Natural killer cell (primary cell): ENCODE results near the gene TMEM132D. TPM values are rescaled to one million over a fixed set of nuclear protein-coding genes. Genes with fewer than 3 reads are reported as not detected.

Experiments
- ATAC-seq, 3 donors: fragments of 150-1000 bp in 2 of 3; fragments of 200-7000 bp in 1 of 3; cut with Tn5 transposase; 1 replicate in 1 of 3; 2 replicates in 2 of 3; pipeline ENCODE4 v1.10.0; 2021; ENCODE audit warnings: mild to moderate bottlenecking in 2 of 3, moderate library complexity in 2 of 3
- DNase-seq, 2 donors: peaks; one replicate each; pipeline versions ENCODE4 v3.0.0 to v3.0.0-alpha.2; 2013 to 2021; ENCODE audit warnings: mixed read lengths in 1 of 2
- H3K27ac ChIP-seq: one replicate; pipeline ENCODE4 v1.5.1; 2013; ENCODE audit warnings: mild to moderate bottlenecking, low read length
- H3K27me3 ChIP-seq: one replicate; pipeline ENCODE4 v1.6.1; 2013; ENCODE audit warnings: low read length; ENCODE audit not compliant: control insufficient read depth, insufficient read depth
- H3K36me3 ChIP-seq: one replicate; pipeline ENCODE4 v1.6.1; 2013; ENCODE audit warnings: low read length; ENCODE audit not compliant: control insufficient read depth, insufficient read depth
- H3K4me1 ChIP-seq: one replicate; pipeline ENCODE4 v1.6.1; 2013; ENCODE audit warnings: low read length; ENCODE audit not compliant: control insufficient read depth, insufficient read depth
- H3K4me3 ChIP-seq: one replicate; pipeline ENCODE4 v1.5.1; 2013; ENCODE audit warnings: low read length
- H3K9me3 ChIP-seq: one replicate; pipeline ENCODE4 v1.6.1; 2013; ENCODE audit warnings: low read length; ENCODE audit not compliant: control insufficient read depth, insufficient read depth
- H3K27ac Mint-ChIP-seq, 2 donors: one replicate each; pipeline ENCODE4 v1.8.0; 2022; ENCODE audit warnings: mild to moderate bottlenecking in 2 of 2, mixed read lengths in 2 of 2, moderate library complexity in 1 of 2
- H3K27me3 Mint-ChIP-seq, 2 donors: one replicate each; pipeline ENCODE4 v1.8.0; 2022; ENCODE audit warnings: low read depth in 2 of 2, mixed read lengths in 2 of 2
- H3K36me3 Mint-ChIP-seq: one replicate; pipeline ENCODE4 v1.8.0; 2022; ENCODE audit warnings: mixed read lengths
- H3K4me1 Mint-ChIP-seq, 2 donors: one replicate each; pipeline ENCODE4 v1.8.0; 2022; ENCODE audit warnings: mixed read lengths in 2 of 2
- H3K4me3 Mint-ChIP-seq: one replicate; pipeline ENCODE4 v1.8.0; 2022; ENCODE audit warnings: mild to moderate bottlenecking, moderate library complexity, mixed read lengths
- H3K9me3 Mint-ChIP-seq, 2 donors: one replicate each; pipeline ENCODE4 v1.8.0; 2022; ENCODE audit warnings: mixed read lengths in 2 of 2
- CTCF ChIP-seq: fragments of 200-600 bp; IDR thresholded peaks from one replicate; pipeline ENCODE4 v1.8.0; 2022; ENCODE audit warnings: antibody characterized with exemption
- whole genome bisulfite sequencing: methylation state at CpG from one replicate; pipeline ENCODE4 v1.1.7; 2013; ENCODE audit warnings: missing lambda C conversion rate; ENCODE audit not compliant: insufficient coverage; 5-methylcytosine and 5-hydroxymethylcytosine counted together
- intact Hi-C: fragments of 100-400 bp; cut with micrococcal nuclease; formaldehyde crosslinking; loops from one replicate; pipeline ENCODE4 v1.14.2; 2022
- total RNA-seq, 4 donors: library from RNA; stranded (reverse); fragments of 120-200 nt in 1 of 4; gene quantifications; one replicate each; pipeline versions ENCODE4 v1.2.3 to v1.2.4, GENCODE V29; 2013 to 2022

The TMEM132D gene
- total RNA-seq, 3 donors from 2014 or later (not counting 1 experiment from before 2014, with no cell fraction given): not detected

GRCh38 chr12:129401572-129401971 is 502.3 kb downstream of the TMEM132D start:
- Histone ChIP-seq H3K4me3 (no peak overlapping the region), H3K4me1 (no peaks in the 10 kb centered on the region), H3K27me3 (no peaks in the 10 kb centered on the region), H3K36me3 (no peaks in the 10 kb centered on the region), H3K27ac (no peak overlapping the region), H3K9me3 (no peaks in the 10 kb centered on the region)
- no peak for TF ChIP-seq CTCF
- Mint-ChIP-seq H3K4me3 (no peak overlapping the region), H3K9me3 (peaks cover 0 to 2% of the 10 kb centered on the region in 2 donors), H3K4me1 (no peaks in the 10 kb centered on the region), H3K27me3 (peaks cover 6% of the 10 kb centered on the region in 2 donors), H3K27ac (no peak overlapping the region), H3K36me3 (no peaks in the 10 kb centered on the region)
- intact Hi-C loops: no loop called here
- ATAC-seq (no peak), DNase-seq (no peak)
- 95% methylated on average over 4 of the region's 4 CpGs for WGBS

- H3K36me3 Mint-ChIP-seq: no peaks in the 10 kb centered on the region
- H3K27me3 ChIP-seq: no peaks in the 10 kb centered on the region
- H3K4me3 ChIP-seq: no peak overlapping the region
- no peak overlapping the region for H3K27ac ChIP-seq
- no peak for TF ChIP-seq CTCF
- WGBS: 77% methylated on average over 16 of the region's 16 CpGs
- H3K4me3 Mint-ChIP-seq: no peak overlapping the region
- H3K27me3 Mint-ChIP-seq: no peaks in the 10 kb centered on the region
- no peaks in the 10 kb centered on the region for H3K4me1 ChIP-seq
- H3K27ac Mint-ChIP-seq: no peak overlapping the region
- DNase-seq (no peak), ATAC-seq (no peak)
- intact Hi-C loops: no loop called here
- H3K36me3 ChIP-seq: no peaks in the 10 kb centered on the region
- H3K4me1 Mint-ChIP-seq: no peaks in the 10 kb centered on the region
- no peaks in the 10 kb centered on the region for H3K9me3 Mint-ChIP-seq
- no peaks in the 10 kb centered on the region for H3K9me3 ChIP-seq
Measured at GRCh38 chr12:129394177-129394825, 509.5 kb downstream of the TMEM132D start.

- H3K4me1 ChIP-seq: no peaks in the 10 kb centered on the region
- WGBS: 82% methylated on average over 4 of the region's 5 CpGs
- no peak overlapping the region for H3K4me3 Mint-ChIP-seq
- no peak for TF ChIP-seq CTCF
- no peak overlapping the region for H3K27ac ChIP-seq
- no peak for ATAC-seq
- intact Hi-C loops: no loop called here
- no peaks in the 10 kb centered on the region for H3K9me3 ChIP-seq
- H3K36me3 ChIP-seq: no peaks in the 10 kb centered on the region
- H3K4me3 ChIP-seq: no peak overlapping the region
- H3K36me3 Mint-ChIP-seq: no peaks in the 10 kb centered on the region
- no peak for DNase-seq
- no peaks in the 10 kb centered on the region for H3K9me3 Mint-ChIP-seq
- no peaks in the 10 kb centered on the region for H3K4me1 Mint-ChIP-seq
- H3K27me3 ChIP-seq: no peaks in the 10 kb centered on the region
- H3K27ac Mint-ChIP-seq: no peak overlapping the region
- H3K27me3 Mint-ChIP-seq: no peaks in the 10 kb centered on the region
Measured at GRCh38 chr12:129393357-129393937, 510.4 kb downstream of the TMEM132D start.

- H3K4me3 ChIP-seq: no peak overlapping the region
- no peak for ATAC-seq
- peaks cover 2 to 11% of the 10 kb centered on the region in 2 donors for H3K27me3 Mint-ChIP-seq
- no peaks in the 10 kb centered on the region for H3K4me1 ChIP-seq
- H3K36me3 Mint-ChIP-seq: no peaks in the 10 kb centered on the region
- H3K36me3 ChIP-seq: no peaks in the 10 kb centered on the region
- WGBS: 79% methylated on average over 1 of the region's 1 CpG
- no peak overlapping the region for H3K4me3 Mint-ChIP-seq
- H3K4me1 Mint-ChIP-seq: no peaks in the 10 kb centered on the region
- DNase-seq: no peak
- no peaks in the 10 kb centered on the region for H3K9me3 Mint-ChIP-seq
- no peaks in the 10 kb centered on the region for H3K27me3 ChIP-seq
- intact Hi-C loops: no loop called here
- H3K27ac ChIP-seq: no peak overlapping the region
- H3K27ac Mint-ChIP-seq: no peak overlapping the region
- H3K9me3 ChIP-seq: peaks cover 4% of the 10 kb centered on the region
- TF ChIP-seq CTCF: no peak
Measured at GRCh38 chr12:129385637-129385990, 518.2 kb downstream of the TMEM132D start.
